Upper lobe of left lung (tissue), 4 donors: ENCODE data around the gene TMEM183A.

Experiments used
- CTCF ChIP-seq, 6 experiments: fragments of 450-650 bp in 4 of 6; fragments of 200-600 bp in 2 of 6; sonication (generic) in 2 of 6; IDR thresholded peaks; one replicate each; pipeline ENCODE4 v1.5.1; 2016 to 2019; ENCODE audit warnings: antibody characterized with exemption in 6 of 6
- POLR2A ChIP-seq, 4 donors: fragments of 450-650 bp; IDR thresholded peaks; one replicate each; pipeline ENCODE4 v1.5.1; 2016 to 2017; ENCODE audit warnings: antibody characterized with exemption in 4 of 4, mild to moderate bottlenecking in 2 of 4
- POLR2AphosphoS5 ChIP-seq, 2 donors: sonication (generic); formaldehyde crosslinking; IDR thresholded peaks; one replicate each; pipeline ENCODE4 v1.5.1; 2017; ENCODE audit warnings: antibody characterized with exemption in 2 of 2

GRCh38 chr1:203028067-203028783 is 21.1 kb downstream of the TMEM183A start:
- no peak for TF ChIP-seq POLR2A (IDR thresholded peaks at IDR 0.05)
- no peak for TF ChIP-seq CTCF (IDR thresholded peaks at IDR 0.05)
- no peak for TF ChIP-seq POLR2AphosphoS5 (IDR thresholded peaks at IDR 0.05)
